Measurements from ENCODE around the gene TUBGCP2. TPM values are rescaled to one million over a fixed set of nuclear protein-coding genes. Genes with fewer than 3 reads are reported as not detected.

Gene TUBGCP2
- total RNA-seq = 10 to 100 TPM; 47.8 to 55.8 TPM

DNA sequence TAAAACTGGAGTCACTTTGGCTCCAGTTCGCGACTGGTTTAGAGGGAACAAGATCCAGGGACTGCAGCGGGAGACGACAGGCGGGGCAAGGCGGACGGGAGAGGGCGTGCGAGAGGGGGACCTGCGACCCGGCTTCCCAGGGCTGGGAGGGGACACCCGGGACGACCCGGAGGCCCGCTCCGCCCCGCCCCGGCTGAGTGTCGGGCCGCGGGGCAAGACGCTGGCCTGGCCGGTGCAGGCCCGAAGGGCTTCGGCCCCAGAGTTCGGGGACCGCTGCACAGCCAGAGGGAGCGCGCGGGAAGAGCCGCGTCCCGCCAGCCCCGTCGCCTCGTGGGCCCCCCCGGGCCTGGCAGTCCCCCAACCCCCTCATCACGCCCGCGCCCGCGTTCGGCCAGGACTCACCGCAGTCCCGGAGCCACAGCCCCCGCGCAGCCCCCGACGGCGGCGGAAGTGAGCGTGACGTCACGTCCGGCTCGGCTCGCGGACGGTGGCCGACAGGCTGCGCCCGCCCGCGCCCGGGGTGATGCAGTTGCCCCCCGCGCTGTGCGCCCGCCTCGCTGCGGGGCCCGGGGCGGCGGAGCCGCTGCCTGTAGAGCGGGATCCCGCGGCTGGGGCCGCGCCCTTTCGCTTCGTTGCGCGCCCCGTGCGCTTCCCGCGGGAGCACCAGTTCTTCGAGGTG, at the start of gene TUBGCP2, which contains the start of gene ZNF511:
TUBGCP2 (minus strand) TSS at position 452 of the 679 bp plus-strand sequence. CDS start 5,931 bp downstream, outside the sequence.
ZNF511 (plus strand) TSS at position 494 of the 679 bp plus-strand sequence; CDS start at position 524, 30 bp downstream.
- ATAC-seq (replicated peaks) = peak; percentile 82
- peaks cover 52% of the 10 kb centered on the region for H3K36me3 Mint-ChIP-seq (ENCODE audit: low read depth)
- H3K27ac Mint-ChIP-seq = peak within 1 kb of the TSS; percentile 99
- no peaks in the 10 kb centered on the region for H3K27me3 Mint-ChIP-seq
- peaks cover 21% of the 10 kb centered on the region for H3K4me1 Mint-ChIP-seq
- no peaks in the 10 kb centered on the region for H3K9me3 Mint-ChIP-seq
- H3K4me3 Mint-ChIP-seq = peak within 1 kb of the TSS; percentile 94

DNA sequence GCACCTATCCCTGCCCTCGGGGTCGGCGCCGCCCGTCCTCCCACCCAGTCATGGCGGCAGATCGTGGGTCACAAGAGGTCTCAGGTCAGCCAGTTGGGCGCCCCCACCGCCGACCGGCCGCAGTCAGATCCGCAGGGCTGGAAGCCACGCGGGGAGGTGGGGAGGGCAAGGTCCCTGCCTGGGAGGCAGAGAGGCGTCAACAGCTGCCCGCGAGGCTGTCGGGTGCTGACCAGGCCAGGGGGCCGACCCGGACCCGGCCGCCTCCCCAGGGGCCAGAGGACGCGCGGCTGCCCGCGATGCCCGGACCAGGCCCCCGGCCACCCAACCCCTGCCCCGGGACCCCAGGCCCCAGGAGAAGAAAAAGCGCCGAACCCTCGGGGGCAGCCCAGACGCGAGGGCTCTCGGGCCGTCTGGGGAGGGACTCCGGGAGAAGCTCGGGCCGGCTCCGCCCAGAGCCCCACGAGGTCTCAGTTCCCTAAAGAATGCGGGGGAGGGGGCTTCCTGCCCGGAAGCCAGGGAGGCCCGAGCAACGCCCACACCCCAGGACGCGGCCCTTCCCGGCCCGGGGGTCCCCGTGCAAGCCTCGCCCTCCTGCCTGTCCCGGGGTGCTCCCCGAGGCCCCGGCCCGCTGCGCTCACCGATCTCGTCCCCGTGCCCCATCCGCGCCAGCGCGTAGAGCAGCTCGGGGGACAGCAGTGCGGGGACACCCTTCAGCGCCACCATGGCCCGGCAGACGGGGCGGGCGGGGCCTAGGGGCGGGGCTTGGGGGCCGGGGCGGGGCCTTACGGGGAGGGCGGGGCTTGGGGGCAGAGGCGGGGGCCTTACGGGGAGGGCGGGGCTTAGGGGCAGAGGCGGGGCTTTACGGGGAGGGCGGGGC, 48.9 kb upstream of the TUBGCP2 start, which contains the start of gene FUOM:
FUOM (minus strand) TSS at position 735 of the 877 bp plus-strand sequence; CDS start at position 723, 12 bp downstream.
- Mint-ChIP-seq H3K4me1 (peaks cover 6% of the 10 kb centered on the region), H3K27me3 (no peaks in the 10 kb centered on the region), H3K27ac (no peak within 1 kb of the TSS), H3K36me3 (ENCODE audit: low read depth) (peaks cover 10% of the 10 kb centered on the region), H3K9me3 (no peaks in the 10 kb centered on the region), H3K4me3 (peak within 1 kb of the TSS; percentile 53)
- peak; percentile 87 for ATAC-seq (replicated peaks)

GRCh38 chr10:133356549-133357284, 48.0 kb upstream of the TUBGCP2 start:
- H3K27me3 Mint-ChIP-seq = no peaks in the 10 kb centered on the region
- ATAC-seq (replicated peaks) = peak; percentile 2
- H3K4me1 Mint-ChIP-seq = peaks cover 2% of the 10 kb centered on the region
- peaks cover 2% of the 10 kb centered on the region for H3K36me3 Mint-ChIP-seq (ENCODE audit: low read depth)
- H3K27ac Mint-ChIP-seq = no peak overlapping the region
- peak overlapping the region; percentile 53 for H3K4me3 Mint-ChIP-seq
- H3K9me3 Mint-ChIP-seq = no peaks in the 10 kb centered on the region

DNA sequence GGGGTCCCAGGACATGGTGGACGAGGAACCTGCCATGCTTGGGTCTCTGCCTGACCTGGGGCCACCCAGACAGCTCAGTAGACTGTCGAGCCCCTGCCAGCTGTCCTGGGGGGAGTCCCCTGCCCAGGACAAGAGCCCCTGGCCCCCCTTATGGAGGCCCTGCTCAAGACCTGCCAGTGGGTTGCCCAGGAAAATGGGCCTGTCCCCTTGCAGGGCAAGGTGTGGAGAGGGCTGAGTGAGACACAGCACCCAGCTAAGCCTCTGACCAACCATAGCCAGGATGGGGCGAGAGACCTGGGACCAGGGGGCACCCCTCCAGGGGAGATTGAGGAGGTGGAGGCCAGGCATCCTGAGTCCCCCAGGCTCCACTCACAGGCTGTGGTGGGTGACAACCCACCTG, 47.3 kb upstream of the TUBGCP2 start:
- Mint-ChIP-seq H3K9me3 (no peaks in the 10 kb centered on the region), H3K4me1 (no peaks in the 10 kb centered on the region), H3K36me3 (ENCODE audit: low read depth) (no peaks in the 10 kb centered on the region), H3K4me3 (peak overlapping the region; percentile 53), H3K27me3 (no peaks in the 10 kb centered on the region), H3K27ac (no peak overlapping the region)
- ATAC-seq (replicated peaks) = no peak

DNA sequence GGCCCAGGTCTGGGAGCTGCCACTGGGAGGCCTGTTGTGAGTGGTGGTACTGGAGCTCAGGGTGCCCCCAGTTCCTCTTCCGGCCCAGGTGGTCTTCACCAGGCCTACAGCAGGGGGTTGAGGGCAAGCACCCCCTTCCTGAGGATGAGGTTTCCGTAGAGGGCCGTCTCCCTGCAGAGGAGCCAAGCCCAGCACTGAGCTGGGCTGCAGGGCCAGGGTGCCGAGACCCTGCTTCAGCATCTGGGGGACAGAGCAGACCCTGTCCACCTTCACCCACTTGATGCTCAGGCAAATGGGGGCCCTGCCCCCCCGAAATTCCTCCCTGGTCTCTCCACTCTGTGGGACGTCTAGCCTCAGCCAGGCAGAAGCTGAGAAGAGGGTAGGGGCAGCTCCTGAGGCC, 46.6 kb upstream of the TUBGCP2 start:
- no peak for ATAC-seq (replicated peaks)
- Mint-ChIP-seq H3K4me1 (no peaks in the 10 kb centered on the region), H3K27me3 (no peaks in the 10 kb centered on the region), H3K4me3 (no peak overlapping the region), H3K27ac (no peak overlapping the region), H3K9me3 (no peaks in the 10 kb centered on the region), H3K36me3 (ENCODE audit: low read depth) (no peaks in the 10 kb centered on the region)

DNA sequence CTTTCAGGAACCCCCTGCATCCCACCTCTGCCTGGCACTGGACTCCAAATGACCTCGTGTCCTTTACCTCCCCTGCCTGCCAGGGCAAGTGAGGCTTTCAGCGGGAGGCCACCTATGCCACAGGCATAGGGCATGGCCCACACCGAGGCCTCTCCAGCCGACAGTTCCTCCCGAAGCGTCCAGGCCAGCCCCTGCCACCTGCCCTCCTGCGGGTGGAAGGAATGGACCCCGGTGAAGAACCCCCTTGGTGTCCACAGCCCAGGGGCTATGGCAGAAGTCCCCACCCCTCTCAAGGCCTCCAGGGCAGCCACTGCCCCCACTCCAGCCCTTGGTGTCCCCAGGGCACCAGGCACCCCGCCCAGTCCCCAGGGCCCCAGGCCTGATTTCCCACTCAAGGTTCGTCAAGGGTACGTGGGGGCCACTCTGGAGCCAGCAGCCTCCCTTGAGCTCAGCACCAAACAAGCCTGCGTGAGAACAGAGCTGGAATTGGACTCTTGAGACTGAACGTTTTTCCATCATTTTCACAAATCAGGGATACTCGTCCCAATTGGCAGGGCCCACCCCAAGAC, 46.1 kb upstream of the TUBGCP2 start:
- Mint-ChIP-seq H3K36me3 (ENCODE audit: low read depth) (no peaks in the 10 kb centered on the region), H3K9me3 (no peaks in the 10 kb centered on the region)
- no peak for ATAC-seq (replicated peaks)

DNA sequence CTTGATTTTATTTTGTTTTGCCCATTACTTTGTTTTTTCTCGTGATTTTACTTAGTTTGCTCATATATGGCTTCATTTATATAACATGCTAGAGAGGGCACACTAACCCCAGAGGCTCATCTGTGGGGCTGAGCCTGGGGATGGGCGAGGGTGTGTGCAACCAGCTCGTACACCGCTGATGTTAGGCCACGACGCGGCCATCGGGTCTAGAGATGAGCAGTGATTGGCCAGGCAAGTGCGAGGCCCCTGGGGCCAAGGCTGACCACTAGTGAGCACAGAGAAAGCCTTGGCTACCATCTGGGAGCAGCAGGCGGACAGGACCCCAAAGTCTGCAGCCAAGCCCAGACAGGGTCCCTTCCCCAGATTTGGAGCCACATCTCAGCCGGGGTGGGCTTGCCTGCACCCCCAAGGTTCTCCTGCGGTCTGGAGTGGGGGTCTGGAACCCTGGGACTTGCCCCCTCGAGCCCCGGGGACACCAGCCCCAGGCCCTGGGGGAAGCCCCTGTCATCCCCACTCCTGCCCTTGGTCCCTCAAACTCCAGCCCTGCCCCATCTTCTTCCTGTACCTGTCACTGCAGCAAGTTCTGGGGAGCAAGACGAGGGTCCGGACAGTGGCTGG, 45.4 kb upstream of the TUBGCP2 start:
- Mint-ChIP-seq H3K4me3 (no peak overlapping the region), H3K36me3 (ENCODE audit: low read depth) (no peaks in the 10 kb centered on the region), H3K4me1 (peaks cover 3% of the 10 kb centered on the region), H3K9me3 (no peaks in the 10 kb centered on the region), H3K27me3 (peaks cover 3% of the 10 kb centered on the region), H3K27ac (no peak overlapping the region)
- ATAC-seq (replicated peaks) = no peak

More for the DNA sequence above, 46.1 kb upstream of the TUBGCP2 start:
- H3K4me1 Mint-ChIP-seq = no peaks in the 10 kb centered on the region
- no peaks in the 10 kb centered on the region for H3K27me3 Mint-ChIP-seq
- H3K4me3 Mint-ChIP-seq = no peak overlapping the region
- no peak overlapping the region for H3K27ac Mint-ChIP-seq

- H3K9me3 Mint-ChIP-seq = no peaks in the 10 kb centered on the region
- no peak for ATAC-seq (replicated peaks)
- H3K4me1 Mint-ChIP-seq = peaks cover 6% of the 10 kb centered on the region
- no peak overlapping the region for H3K4me3 Mint-ChIP-seq
- H3K27me3 Mint-ChIP-seq = peaks cover 6% of the 10 kb centered on the region
- H3K27ac Mint-ChIP-seq = no peak overlapping the region
- H3K36me3 Mint-ChIP-seq (ENCODE audit: low read depth) = no peaks in the 10 kb centered on the region
Measured at GRCh38 chr10:133353202-133353959, 44.7 kb upstream of the TUBGCP2 start.

DNA sequence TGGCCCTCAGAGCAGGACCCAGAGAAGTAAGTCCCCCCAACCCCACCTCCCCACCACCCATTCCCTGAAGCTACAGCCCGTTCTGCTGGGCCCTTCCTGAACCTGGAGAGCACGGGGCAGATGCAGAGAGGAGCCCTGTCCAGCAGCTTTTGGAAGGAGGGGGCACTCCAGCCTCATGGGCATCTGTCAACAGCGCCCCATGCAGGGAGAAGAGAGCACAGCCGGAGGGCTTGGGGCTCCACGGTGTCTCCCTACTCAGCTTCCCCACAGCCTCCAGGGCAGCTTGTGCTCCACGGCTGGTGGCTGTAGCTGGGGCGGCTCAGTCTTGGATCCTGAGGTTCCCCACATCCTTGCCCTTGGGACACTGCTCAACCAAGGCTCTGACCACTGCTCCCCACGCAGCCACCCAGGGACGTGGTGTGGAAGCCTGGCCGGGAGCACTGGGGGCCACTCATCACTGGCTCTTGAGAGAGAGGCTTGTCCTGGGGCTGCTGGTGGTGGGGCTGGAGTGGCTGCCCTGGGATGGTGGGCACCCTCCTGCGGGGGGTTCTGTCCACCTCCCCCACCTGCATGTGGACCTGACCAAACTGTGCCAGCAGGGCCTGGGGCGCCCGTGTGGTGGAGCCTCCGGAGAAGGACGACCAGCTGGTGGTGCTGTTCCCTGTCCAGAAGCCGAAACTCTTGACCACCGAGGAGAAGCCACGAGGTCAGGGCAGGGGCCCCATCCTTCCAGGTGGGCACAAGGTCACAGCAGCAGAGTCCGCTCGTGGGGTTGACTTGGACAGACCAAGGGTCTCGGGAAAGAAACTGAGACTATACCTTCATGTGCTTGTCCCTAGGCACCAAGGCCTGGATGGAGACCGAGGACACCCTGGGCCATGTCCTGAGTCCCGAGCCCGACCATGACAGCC, 43.0 kb upstream of the TUBGCP2 start:
- Mint-ChIP-seq H3K9me3 (no peaks in the 10 kb centered on the region), H3K4me3 (no peak overlapping the region), H3K4me1 (peaks cover 6% of the 10 kb centered on the region), H3K27ac (no peak overlapping the region), H3K36me3 (ENCODE audit: low read depth) (no peaks in the 10 kb centered on the region), H3K27me3 (peaks cover 6% of the 10 kb centered on the region)
- no peak for ATAC-seq (replicated peaks)

DNA sequence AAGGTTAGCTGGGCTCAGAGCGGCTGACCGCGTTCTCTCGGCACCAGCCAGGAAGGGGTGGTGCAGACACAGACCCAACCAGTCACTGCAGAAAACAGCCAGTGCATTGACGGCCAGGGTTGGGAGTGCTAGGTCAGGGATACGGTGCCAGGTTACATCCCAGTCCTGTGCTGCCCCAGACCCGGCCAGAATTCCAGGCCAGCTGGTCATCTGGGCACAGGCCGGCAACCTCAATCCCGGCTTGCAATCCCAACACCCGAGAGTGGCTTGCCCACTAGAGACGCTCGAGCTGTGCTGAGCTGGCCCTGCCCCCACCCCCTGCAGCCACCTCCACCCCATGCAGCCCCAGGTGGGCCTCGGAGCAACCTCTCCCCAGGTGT, 42.3 kb upstream of the TUBGCP2 start:
- H3K27me3 Mint-ChIP-seq = peaks cover 6% of the 10 kb centered on the region
- H3K9me3 Mint-ChIP-seq = no peaks in the 10 kb centered on the region
- peaks cover 6% of the 10 kb centered on the region for H3K4me1 Mint-ChIP-seq
- no peak overlapping the region for H3K27ac Mint-ChIP-seq
- ATAC-seq (replicated peaks) = no peak
- no peaks in the 10 kb centered on the region for H3K36me3 Mint-ChIP-seq (ENCODE audit: low read depth)
- H3K4me3 Mint-ChIP-seq = no peak overlapping the region

DNA sequence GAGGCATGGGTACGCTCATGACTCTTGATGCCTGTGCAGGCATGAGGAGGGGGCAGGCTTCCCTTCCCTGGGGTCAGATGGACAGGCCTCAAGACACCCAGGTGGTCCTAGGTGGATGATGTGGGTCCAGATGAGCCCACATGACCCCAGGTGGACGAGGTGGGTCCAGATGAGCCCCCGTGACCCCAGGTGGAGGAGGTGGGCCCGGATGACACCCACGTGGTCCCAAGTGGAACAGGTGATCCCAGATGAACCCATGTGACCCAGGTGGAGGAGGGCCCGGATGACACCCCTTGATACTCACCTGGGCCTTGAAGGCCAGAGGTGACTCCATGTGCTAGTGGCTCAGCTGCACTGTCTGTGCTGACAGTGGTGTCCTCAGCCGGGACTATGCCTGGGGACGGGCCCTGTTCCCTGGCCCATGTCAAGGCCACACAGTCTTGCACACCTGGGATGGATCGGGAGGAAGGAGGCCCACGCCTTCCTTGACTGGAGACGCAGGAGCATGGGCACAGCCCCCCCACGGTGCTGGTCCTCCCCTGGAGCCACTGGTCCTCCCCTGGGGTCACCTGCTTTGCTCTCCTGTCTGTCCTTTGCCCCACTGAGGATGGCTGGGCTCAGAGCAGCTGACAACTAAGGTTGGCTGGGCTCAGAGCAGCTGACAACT, 41.7 kb upstream of the TUBGCP2 start:
- no peaks in the 10 kb centered on the region for H3K9me3 Mint-ChIP-seq
- ATAC-seq (replicated peaks) = no peak

GRCh38 chr10:133349577-133350011, 40.9 kb upstream of the TUBGCP2 start:
- Mint-ChIP-seq H3K27ac (no peak overlapping the region), H3K4me1 (peaks cover 6% of the 10 kb centered on the region), H3K36me3 (ENCODE audit: low read depth) (no peaks in the 10 kb centered on the region), H3K4me3 (no peak overlapping the region), H3K9me3 (no peaks in the 10 kb centered on the region), H3K27me3 (peaks cover 17% of the 10 kb centered on the region)
- no peak for ATAC-seq (replicated peaks)

More for the DNA sequence above, 41.7 kb upstream of the TUBGCP2 start:
- no peak overlapping the region for H3K27ac Mint-ChIP-seq
- no peak overlapping the region for H3K4me3 Mint-ChIP-seq
- peaks cover 11% of the 10 kb centered on the region for H3K27me3 Mint-ChIP-seq
- H3K36me3 Mint-ChIP-seq (ENCODE audit: low read depth) = no peaks in the 10 kb centered on the region
- peaks cover 6% of the 10 kb centered on the region for H3K4me1 Mint-ChIP-seq
